ENCODE measurements around the gene CNGA1.
A peak's percentile ranks its signal among the peaks of the same experiment; 100 is the strongest.
"Not testable (repeated sequence)": the region's sequence is repeated elsewhere in the genome, so short reads cannot be mapped to it uniquely, and the experiment has no call there.

The CNGA1 gene

DNA sequence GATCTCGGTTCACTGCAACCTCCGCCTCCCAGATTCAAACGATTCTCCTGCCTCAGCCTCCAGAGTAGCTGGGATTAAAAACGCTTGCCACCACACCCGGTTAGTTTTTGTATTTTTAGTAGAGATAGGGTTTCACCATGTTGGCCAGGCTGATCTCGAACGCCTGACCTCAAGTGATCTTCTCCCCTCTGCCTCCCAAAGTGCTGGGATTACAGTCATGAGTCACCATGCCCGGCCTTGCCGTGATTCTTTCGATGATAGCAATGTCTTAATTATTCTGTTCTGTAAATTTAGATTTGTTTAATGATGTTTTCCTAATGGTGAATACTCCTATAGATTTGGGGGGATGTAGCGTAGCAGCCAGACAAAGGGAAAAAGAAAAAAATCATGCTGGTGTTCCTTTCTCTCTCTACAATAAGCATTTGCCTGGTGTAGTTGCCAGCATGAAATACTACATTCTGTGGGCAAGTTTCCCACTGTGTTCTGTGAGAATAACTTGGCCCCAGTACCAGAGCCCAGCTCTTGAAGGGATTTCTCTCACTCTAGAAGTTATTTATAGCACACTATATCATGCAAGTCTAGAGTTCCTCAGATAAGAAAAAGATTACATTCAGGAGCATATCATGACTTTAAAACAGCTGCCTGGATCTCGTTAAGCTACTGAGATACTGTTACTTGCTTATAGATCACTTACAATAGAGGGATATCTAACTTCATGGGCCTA is 15.5 kb upstream of the CNGA1 start:
- DNase-seq (ENCODE audit: extremely low read depth in 1 of 2, low read depth in 1 of 2): no peak

GRCh38 chr4:48030470-48030869 is 14.0 kb upstream of the CNGA1 start:
- DNase-seq (ENCODE audit: extremely low read depth in 1 of 2, low read depth in 1 of 2): no peak

- DNase-seq (ENCODE audit: extremely low read depth in 1 of 2, low read depth in 1 of 2): no peak
These were observed 12.2 kb upstream of the CNGA1 start for GRCh38 chr4:48028696-48029095.

DNA sequence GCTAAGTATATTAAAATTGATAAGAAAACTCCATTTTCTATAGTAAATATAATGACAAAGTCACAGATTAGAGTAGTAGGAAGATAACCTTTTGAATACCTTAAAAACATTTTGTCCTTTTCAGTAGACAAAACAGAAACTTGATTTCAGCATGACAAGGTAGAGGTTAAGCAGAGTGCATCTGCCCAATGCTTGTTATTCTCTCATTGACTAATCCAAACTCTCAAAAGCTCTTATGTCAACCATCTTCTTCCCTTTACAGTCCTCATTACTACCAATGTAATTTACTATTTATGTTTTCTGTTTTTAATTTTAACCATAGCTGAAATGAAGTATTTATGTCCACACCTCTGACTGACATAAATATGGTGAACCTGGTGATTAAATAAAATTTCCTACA is 11.2 kb upstream of the CNGA1 start:
- no peak for DNase-seq (ENCODE audit: extremely low read depth in 1 of 2, low read depth in 1 of 2)

DNA sequence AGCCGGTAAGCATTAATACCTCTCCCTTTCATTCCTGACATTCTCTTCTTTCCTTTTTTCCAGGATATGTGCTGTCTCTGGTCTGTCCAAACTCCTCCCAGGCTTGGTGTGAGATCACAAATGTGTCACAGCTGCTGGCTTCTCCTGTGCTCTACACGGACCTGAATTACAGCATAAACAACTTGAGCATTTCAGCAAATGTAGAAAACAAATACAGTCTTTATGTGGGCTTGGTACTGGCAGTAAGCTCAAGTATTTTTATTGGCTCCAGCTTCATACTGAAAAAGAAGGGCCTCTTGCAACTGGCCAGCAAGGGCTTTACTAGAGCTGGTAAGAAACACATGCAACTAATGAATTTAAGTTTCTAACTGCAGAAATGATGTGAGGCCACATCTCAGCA is 8.5 kb upstream of the CNGA1 start:
- DNase-seq (ENCODE audit: extremely low read depth in 1 of 2, low read depth in 1 of 2): no peak

GRCh38 chr4:48024522-48024921 is 8.0 kb upstream of the CNGA1 start:
- DNase-seq (ENCODE audit: extremely low read depth in 1 of 2, low read depth in 1 of 2): no peak

DNA sequence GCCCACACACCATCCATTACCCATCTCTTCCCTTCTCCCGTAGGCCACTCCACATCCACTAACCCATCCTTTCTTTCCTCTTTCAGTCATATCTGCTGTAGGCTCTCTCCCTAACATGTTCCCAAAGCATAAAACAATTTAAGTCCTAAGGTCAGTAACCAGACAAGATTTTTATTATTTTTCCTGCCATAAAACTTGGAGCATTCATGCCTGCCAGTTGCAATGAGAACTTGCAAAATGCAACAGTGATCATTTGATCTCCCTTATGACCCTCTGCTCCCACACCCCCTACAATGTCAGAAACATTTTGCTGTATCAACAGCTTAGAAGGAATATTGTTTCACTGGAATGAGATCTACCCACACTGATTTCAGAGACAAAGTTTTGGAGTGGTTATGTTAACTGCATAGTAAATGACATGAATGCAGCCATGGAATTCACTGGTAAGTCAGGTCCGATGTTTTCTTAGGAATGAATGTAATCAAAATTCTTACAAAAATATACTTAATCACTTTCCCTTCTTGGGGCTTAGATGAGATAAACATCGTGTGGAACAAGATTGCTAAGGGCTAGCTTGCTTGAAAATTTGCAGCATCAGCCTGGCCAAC is 5.8 kb upstream of the CNGA1 start:
- DNase-seq (ENCODE audit: extremely low read depth in 1 of 2, low read depth in 1 of 2): no peak

DNA sequence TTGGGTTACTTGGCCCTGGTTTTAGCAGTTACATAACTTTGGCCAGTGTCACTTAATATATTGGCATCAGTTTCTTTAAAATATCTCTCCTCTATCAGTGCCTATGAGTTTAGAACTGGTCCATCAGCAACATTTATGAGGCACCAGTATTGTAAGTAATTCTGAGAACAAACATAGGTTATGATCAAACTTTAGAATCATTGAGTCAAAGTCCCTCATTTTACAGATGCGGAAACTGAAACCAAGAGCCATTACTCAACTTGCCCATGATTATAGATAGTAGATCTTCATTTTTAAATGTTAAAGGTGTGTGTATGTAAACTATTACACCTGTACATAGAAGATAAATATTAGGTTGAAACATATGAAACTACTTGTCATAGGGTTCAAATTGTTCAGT is 4.6 kb upstream of the CNGA1 start:
- DNase-seq (ENCODE audit: extremely low read depth in 1 of 2, low read depth in 1 of 2): no peak

DNA sequence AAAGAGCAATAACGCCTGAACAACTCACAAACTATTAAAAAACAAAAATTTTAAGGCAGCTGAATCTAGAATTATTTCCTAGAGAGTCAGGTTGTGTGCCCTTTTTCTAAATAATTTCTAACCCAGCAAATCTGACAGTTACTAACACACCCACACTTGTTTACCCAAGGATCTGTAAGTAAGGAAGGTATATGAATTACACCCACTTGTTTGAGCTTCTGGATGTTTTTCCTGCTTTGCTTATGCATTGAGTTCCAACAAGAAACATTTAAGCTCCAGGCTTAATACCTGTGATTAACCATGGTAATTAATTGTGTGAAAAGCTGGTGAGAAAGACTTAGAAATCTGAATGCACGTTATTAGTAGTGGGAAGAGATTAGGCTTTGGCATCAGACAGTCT is 1.6 kb upstream of the CNGA1 start:
- DNase-seq (ENCODE audit: extremely low read depth in 1 of 2, low read depth in 1 of 2): no peak

GRCh38 chr4:48017108-48017571 is 659 bp upstream of the CNGA1 start:
- peak; percentile 13 to 54 for DNase-seq (ENCODE audit: extremely low read depth in 1 of 2, low read depth in 1 of 2)

DNA sequence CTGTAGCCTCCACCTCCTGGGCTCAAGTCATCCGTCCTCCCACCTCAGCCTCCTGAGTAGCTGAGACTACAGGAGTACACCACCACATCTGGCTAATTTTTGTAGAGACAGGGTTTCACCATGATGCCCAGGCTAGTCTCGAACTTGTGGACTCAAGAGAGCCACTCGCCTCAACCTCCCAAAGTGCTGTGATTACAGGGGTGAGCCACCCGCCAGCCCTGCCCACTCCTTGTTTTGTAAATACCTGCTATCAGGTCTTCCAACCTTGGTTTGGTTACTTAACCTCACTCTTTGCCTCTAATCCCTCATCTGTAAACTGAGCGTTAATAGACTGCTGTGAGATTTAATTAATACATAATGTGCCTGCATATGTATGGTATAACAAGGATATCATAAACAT is 803 bp downstream of the CNGA1 start:
- DNase-seq (ENCODE audit: extremely low read depth in 1 of 2, low read depth in 1 of 2): no peak

GRCh38 chr4:48015216-48015615 is 1.3 kb downstream of the CNGA1 start:
- no peak for DNase-seq (ENCODE audit: extremely low read depth in 1 of 2, low read depth in 1 of 2)

- DNase-seq (ENCODE audit: extremely low read depth in 1 of 2, low read depth in 1 of 2): no peak
These were observed 3.7 kb downstream of the CNGA1 start for GRCh38 chr4:48012824-48013223.

DNA sequence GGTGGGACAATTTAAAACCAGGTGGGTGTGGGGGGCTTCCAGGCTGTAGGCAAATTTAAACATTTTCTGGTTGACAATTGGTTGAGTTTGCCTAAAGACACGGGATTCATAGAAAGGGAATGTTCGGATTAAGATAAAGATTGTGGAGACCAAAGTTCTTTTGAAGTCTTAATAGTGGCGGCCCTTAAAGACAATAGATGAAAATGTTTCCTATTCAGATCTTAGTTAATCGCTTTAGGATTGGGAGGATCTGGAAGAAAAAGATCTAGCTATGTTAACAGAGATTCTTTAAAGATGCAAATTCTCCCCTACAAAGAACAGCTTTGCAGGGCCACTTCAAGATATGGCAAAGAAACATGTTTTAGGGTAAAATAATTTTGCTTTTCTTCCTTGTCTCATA is 4.8 kb downstream of the CNGA1 start:
- no peak for DNase-seq (ENCODE audit: extremely low read depth in 1 of 2, low read depth in 1 of 2)

DNA sequence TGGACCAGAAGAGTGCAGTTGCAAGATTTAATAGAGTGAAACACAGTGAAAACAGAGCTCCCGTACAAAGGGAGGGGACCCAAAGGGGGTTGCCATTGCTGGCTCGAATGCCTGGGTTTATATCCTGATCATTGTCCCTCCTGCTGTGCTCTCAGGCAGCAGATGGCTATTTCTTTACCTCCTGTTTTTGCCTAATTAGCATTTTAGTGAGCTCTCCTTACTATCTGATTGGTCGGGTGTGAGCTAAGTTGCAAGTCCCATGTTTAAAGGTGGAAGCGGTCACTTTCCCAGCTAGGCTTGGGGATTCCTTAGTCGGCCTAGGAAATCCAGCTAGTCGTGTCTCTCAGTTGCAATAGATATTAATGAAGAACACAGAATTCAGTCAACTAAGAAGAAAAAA is 5.6 kb downstream of the CNGA1 start:
- not testable (repeated sequence) for DNase-seq (ENCODE audit: extremely low read depth in 1 of 2, low read depth in 1 of 2)

DNA sequence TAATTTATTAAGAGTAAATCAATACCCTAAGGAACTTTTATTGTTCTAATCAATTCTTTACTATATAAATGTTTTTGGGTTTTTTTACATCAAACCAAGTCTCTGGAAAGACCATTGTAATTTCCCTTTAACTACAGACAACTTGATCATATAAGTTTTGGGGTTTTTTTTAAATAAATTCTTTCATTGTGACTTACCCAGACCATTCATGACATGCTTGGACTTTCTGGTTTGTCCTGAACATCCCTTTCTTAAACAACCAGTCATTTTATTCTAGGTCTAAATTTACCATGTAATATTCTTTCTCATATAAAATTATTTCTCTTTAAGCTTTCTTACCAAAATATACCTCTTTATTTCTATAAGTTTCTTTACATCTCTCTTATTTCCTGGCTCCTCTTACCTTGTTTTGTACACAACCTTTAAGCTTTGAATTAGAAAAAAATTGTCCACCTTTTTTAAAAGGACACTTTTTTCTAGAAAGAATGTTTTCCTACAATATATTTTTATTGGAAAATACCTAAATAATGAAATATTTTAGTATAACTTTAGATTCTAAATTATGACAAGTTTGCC is 8.4 kb downstream of the CNGA1 start:
- no peak for DNase-seq (ENCODE audit: extremely low read depth in 1 of 2, low read depth in 1 of 2)

- DNase-seq (ENCODE audit: extremely low read depth in 1 of 2, low read depth in 1 of 2): no peak
These were observed 10.7 kb downstream of the CNGA1 start for GRCh38 chr4:48005781-48006180.

DNA sequence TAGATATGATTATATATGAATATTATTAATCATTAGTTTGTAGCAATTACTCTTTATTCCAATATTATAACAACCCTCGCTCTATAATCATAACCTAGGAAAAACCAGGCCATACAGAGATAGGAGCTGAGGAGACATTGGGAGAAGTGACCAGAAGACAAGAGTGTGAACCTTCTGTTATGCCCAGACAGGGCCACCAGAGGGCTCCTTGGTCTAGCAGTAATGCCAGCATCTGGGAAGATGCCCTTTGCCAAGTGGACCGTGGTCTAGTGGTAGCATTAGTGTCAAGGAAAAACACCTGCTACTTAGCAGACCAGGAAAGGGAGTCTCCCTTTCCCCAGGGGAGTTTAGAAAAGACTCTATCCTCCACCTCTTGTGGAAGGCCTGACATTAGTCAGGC is 12.9 kb downstream of the CNGA1 start:
- peak in 1 of 2 donors; percentile 7 for DNase-seq (ENCODE audit: extremely low read depth in 1 of 2, low read depth in 1 of 2)

GRCh38 chr4:48002267-48002666 is 14.2 kb downstream of the CNGA1 start:
- DNase-seq (ENCODE audit: extremely low read depth in 1 of 2, low read depth in 1 of 2): no peak

- no peak for DNase-seq (ENCODE audit: extremely low read depth in 1 of 2, low read depth in 1 of 2)
These were observed 20.5 kb downstream of the CNGA1 start for GRCh38 chr4:47996021-47996420.

GRCh38 chr4:47992475-47992874 is 24.0 kb downstream of the CNGA1 start:
- DNase-seq (ENCODE audit: extremely low read depth in 1 of 2, low read depth in 1 of 2): not testable (repeated sequence)

DNA sequence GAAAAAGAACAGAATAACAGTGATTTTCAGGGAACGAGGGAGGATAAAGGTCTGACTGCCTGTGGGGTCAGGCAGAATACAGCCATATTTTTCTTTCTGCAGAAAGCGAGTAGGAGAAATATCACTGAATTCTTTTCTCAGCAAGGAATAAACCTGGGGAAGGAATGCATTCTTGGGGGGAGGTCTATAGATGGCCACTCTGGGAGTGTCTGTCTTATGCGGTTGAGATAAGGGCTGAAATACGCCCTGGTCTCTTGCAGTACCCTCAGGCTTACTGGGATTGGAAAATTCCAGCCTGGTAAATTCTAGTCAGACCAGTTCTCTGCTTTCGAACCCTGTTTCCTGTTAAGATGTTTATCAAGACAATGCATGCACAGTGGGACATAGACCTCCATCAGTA is 26.3 kb downstream of the CNGA1 start:
- DNase-seq (ENCODE audit: extremely low read depth in 1 of 2, low read depth in 1 of 2): no peak
